ENCODE measurements around the gene CTSF.

CTSF gene

GRCh38 chr11:66561975-66562248 lies 6.5 kb downstream of the CTSF start:
- no peaks in the 10 kb centered on the region for H3K27me3 Mint-ChIP-seq
- no peaks in the 10 kb centered on the region for H3K36me3 Mint-ChIP-seq (ENCODE audit: insufficient read depth)
- no peak for DNase-seq (ENCODE audit: low spot score in 2 of 2)
- H3K27ac Mint-ChIP-seq (ENCODE audit: low read depth), result no peak overlapping the region
- no peak overlapping the region for H3K4me3 Mint-ChIP-seq
- no peaks in the 10 kb centered on the region for H3K4me1 Mint-ChIP-seq
- no peaks in the 10 kb centered on the region for H3K9me3 Mint-ChIP-seq
- ATAC-seq (replicated peaks; ENCODE audit: extremely low read depth, poor library complexity, severe bottlenecking), result no peak

DNA sequence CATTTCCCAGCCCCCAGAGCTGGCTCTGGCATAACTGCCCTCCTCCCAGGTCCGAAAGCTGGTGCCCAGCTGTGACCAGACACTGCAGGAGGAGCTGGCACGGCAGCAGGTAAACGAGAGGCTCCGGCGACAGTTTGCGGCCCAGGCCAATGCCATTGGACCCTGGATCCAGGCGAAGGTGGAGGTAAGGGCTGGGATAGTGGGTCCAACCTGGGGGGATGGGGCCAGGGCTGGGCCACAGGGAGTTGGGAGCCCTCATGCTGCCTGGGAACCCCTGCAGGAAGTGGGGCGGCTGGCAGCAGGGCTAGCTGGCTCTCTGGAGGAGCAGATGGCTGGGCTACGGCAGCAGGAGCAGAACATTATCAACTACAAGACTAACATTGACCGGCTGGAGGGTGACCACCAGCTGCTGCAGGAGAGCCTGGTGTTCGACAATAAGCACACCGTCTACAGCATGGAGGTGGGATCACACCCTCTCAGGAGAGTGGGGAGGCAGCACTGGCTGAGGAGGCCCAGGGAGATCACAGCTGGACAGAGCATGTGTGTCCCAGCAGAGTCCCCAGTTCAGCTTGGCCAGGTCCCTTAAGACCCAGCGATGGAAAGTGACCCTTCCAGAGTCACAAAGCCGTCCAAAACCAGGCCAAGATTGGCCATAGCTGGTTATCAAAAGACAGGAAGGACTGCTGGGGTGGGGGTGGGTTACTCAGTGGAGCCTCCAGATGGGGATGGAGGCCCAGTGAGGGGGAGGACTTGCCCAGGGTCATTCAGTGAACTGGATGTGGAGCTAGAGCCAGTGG lies 7.0 kb downstream of the CTSF start:
- ATAC-seq (replicated peaks; ENCODE audit: extremely low read depth, poor library complexity, severe bottlenecking) (no peak), DNase-seq (ENCODE audit: low spot score in 2 of 2) (no peak)
- H3K27me3 Mint-ChIP-seq, result no peaks in the 10 kb centered on the region
- no peak overlapping the region for H3K27ac Mint-ChIP-seq (ENCODE audit: low read depth)
- no peaks in the 10 kb centered on the region for H3K36me3 Mint-ChIP-seq (ENCODE audit: insufficient read depth)
- no peaks in the 10 kb centered on the region for H3K4me1 Mint-ChIP-seq
- no peaks in the 10 kb centered on the region for H3K9me3 Mint-ChIP-seq
- no peak overlapping the region for H3K4me3 Mint-ChIP-seq

- Mint-ChIP-seq H3K27ac (ENCODE audit: low read depth) (no peak overlapping the region), H3K9me3 (no peaks in the 10 kb centered on the region), H3K4me3 (no peak overlapping the region), H3K36me3 (ENCODE audit: insufficient read depth) (no peaks in the 10 kb centered on the region), H3K27me3 (no peaks in the 10 kb centered on the region), H3K4me1 (no peaks in the 10 kb centered on the region)
- no peak for DNase-seq (ENCODE audit: low spot score in 2 of 2)
- no peak for ATAC-seq (replicated peaks; ENCODE audit: extremely low read depth, poor library complexity, severe bottlenecking)
Measured at GRCh38 chr11:66559866-66560676, 8.3 kb downstream of the CTSF start.

- Mint-ChIP-seq H3K4me1 (no peaks in the 10 kb centered on the region), H3K27ac (ENCODE audit: low read depth) (no peak overlapping the region), H3K9me3 (no peaks in the 10 kb centered on the region), H3K36me3 (ENCODE audit: insufficient read depth) (no peaks in the 10 kb centered on the region), H3K27me3 (no peaks in the 10 kb centered on the region), H3K4me3 (no peak overlapping the region)
- DNase-seq (ENCODE audit: low spot score in 2 of 2) (no peak), ATAC-seq (replicated peaks; ENCODE audit: extremely low read depth, poor library complexity, severe bottlenecking) (no peak)
Measured at GRCh38 chr11:66559142-66559865, 9.1 kb downstream of the CTSF start.

DNA sequence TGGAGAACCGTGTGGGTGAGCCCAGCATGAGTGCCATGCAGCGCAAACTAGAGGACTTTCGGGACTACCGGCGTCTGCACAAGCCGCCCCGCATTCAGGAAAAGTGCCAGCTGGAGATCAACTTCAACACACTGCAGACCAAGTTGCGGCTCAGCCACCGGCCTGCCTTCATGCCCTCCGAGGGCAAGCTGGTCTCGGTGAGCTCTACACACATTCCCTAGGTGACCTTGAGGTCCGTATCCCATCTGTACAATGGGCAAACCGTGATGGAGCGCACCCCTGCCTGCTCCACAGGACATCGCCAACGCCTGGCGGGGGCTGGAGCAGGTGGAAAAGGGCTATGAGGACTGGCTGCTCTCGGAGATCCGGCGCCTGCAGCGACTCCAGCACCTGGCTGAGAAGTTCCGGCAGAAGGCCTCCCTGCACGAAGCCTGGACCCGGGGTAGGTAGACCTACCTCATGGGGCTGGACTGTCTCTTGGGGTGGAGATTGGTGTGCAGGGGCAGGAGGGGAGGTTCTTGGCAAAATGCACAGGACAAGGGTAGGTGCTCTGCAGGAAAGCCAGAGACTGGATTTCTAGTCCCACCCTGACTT lies 10.6 kb downstream of the CTSF start:
- no peaks in the 10 kb centered on the region for H3K9me3 Mint-ChIP-seq
- no peak overlapping the region for H3K4me3 Mint-ChIP-seq
- H3K36me3 Mint-ChIP-seq (ENCODE audit: insufficient read depth), result no peaks in the 10 kb centered on the region
- H3K27me3 Mint-ChIP-seq, result no peaks in the 10 kb centered on the region
- H3K27ac Mint-ChIP-seq (ENCODE audit: low read depth), result no peak overlapping the region
- DNase-seq (ENCODE audit: low spot score in 2 of 2) (no peak), ATAC-seq (replicated peaks; ENCODE audit: extremely low read depth, poor library complexity, severe bottlenecking) (no peak)
- H3K4me1 Mint-ChIP-seq, result no peaks in the 10 kb centered on the region

GRCh38 chr11:66556086-66556485 lies 12.3 kb downstream of the CTSF start:
- Mint-ChIP-seq H3K4me3 (no peak overlapping the region), H3K36me3 (ENCODE audit: insufficient read depth) (no peaks in the 10 kb centered on the region), H3K27me3 (no peaks in the 10 kb centered on the region), H3K27ac (ENCODE audit: low read depth) (no peak overlapping the region), H3K4me1 (no peaks in the 10 kb centered on the region), H3K9me3 (no peaks in the 10 kb centered on the region)
- ATAC-seq (replicated peaks; ENCODE audit: extremely low read depth, poor library complexity, severe bottlenecking) (no peak), DNase-seq (ENCODE audit: low spot score in 2 of 2) (no peak)

GRCh38 chr11:66555416-66555815 lies 13.0 kb downstream of the CTSF start:
- no peaks in the 10 kb centered on the region for H3K36me3 Mint-ChIP-seq (ENCODE audit: insufficient read depth)
- H3K4me3 Mint-ChIP-seq, result no peak overlapping the region
- ATAC-seq (replicated peaks; ENCODE audit: extremely low read depth, poor library complexity, severe bottlenecking) (no peak), DNase-seq (ENCODE audit: low spot score in 2 of 2) (no peak)
- no peaks in the 10 kb centered on the region for H3K9me3 Mint-ChIP-seq
- no peaks in the 10 kb centered on the region for H3K27me3 Mint-ChIP-seq
- no peak overlapping the region for H3K27ac Mint-ChIP-seq (ENCODE audit: low read depth)
- no peaks in the 10 kb centered on the region for H3K4me1 Mint-ChIP-seq

- Mint-ChIP-seq H3K36me3 (ENCODE audit: insufficient read depth) (no peaks in the 10 kb centered on the region), H3K4me3 (no peak overlapping the region), H3K4me1 (no peaks in the 10 kb centered on the region), H3K27me3 (no peaks in the 10 kb centered on the region), H3K9me3 (no peaks in the 10 kb centered on the region), H3K27ac (ENCODE audit: low read depth) (no peak overlapping the region)
- DNase-seq (ENCODE audit: low spot score in 2 of 2), result no peak
- no peak for ATAC-seq (replicated peaks; ENCODE audit: extremely low read depth, poor library complexity, severe bottlenecking)
Measured at GRCh38 chr11:66554602-66555001, 13.8 kb downstream of the CTSF start.

- no peak for ATAC-seq (replicated peaks; ENCODE audit: extremely low read depth, poor library complexity, severe bottlenecking)
- H3K4me3 Mint-ChIP-seq, result no peak overlapping the region
- no peak overlapping the region for H3K27ac Mint-ChIP-seq (ENCODE audit: low read depth)
- no peaks in the 10 kb centered on the region for H3K27me3 Mint-ChIP-seq
- no peak for DNase-seq (ENCODE audit: low spot score in 2 of 2)
- peaks cover under 1% of the 10 kb centered on the region for H3K36me3 Mint-ChIP-seq (ENCODE audit: insufficient read depth)
- H3K9me3 Mint-ChIP-seq, result no peaks in the 10 kb centered on the region
- no peaks in the 10 kb centered on the region for H3K4me1 Mint-ChIP-seq
Measured at GRCh38 chr11:66550887-66551286, 17.5 kb downstream of the CTSF start.

DNA sequence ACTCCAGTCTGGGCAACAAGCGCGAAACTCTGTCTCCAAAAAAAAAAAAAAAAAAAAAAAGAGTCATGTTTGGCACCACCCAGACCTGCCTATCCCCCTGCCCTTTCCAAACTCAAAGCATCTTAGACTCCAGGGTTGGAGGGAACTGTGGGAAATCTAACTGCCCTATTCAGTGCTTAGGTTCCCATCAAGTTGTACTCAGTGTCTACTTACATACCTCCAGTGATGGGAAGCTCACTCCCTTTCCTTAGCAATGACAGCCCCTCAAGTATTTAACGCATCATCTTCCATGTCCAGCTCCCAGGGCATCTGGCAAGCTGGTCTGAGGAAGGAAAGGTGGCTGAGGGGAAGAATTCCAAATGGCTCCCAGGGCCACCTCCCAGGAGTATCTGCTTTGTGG lies 18.7 kb downstream of the CTSF start:
- Mint-ChIP-seq H3K4me1 (peaks cover 7% of the 10 kb centered on the region), H3K9me3 (no peaks in the 10 kb centered on the region), H3K36me3 (ENCODE audit: insufficient read depth) (peaks cover 1% of the 10 kb centered on the region), H3K27me3 (no peaks in the 10 kb centered on the region), H3K4me3 (no peak overlapping the region), H3K27ac (ENCODE audit: low read depth) (no peak overlapping the region)
- no peak for ATAC-seq (replicated peaks; ENCODE audit: extremely low read depth, poor library complexity, severe bottlenecking)
- no peak for DNase-seq (ENCODE audit: low spot score in 2 of 2)

- DNase-seq (ENCODE audit: low spot score in 2 of 2) (no peak), ATAC-seq (replicated peaks; ENCODE audit: extremely low read depth, poor library complexity, severe bottlenecking) (no peak)
- Mint-ChIP-seq H3K4me1 (peaks cover 13% of the 10 kb centered on the region), H3K9me3 (no peaks in the 10 kb centered on the region), H3K27me3 (no peaks in the 10 kb centered on the region), H3K36me3 (ENCODE audit: insufficient read depth) (peaks cover 1% of the 10 kb centered on the region), H3K27ac (ENCODE audit: low read depth) (no peak overlapping the region), H3K4me3 (peak overlapping the region; percentile 8)
Measured at GRCh38 chr11:66548774-66549630, 19.4 kb downstream of the CTSF start.

DNA sequence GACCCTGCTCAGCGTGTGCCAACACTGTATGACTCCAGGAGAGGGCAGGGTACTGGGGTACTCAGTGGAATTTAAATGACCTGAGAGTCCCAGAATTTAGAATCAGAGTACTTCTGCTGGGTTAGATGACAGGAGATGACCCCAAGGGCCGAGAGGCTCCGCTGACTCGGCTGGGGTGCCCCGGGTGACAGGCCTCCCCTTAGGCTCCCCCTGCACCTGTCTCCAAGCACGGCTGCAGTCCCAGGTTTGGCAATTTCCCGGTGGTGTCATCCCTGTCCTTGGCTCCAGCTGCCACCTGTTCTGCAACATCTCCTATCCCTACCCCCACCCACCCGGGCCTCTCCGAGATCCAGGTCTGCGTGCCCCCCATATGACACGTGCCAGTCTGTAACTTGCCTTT lies 20.4 kb downstream of the CTSF start:
- DNase-seq (ENCODE audit: low spot score in 2 of 2) (no peak), ATAC-seq (replicated peaks; ENCODE audit: extremely low read depth, poor library complexity, severe bottlenecking) (no peak)
- Mint-ChIP-seq H3K36me3 (ENCODE audit: insufficient read depth) (peaks cover 1% of the 10 kb centered on the region), H3K27me3 (no peaks in the 10 kb centered on the region), H3K4me3 (no peak overlapping the region), H3K27ac (ENCODE audit: low read depth) (no peak overlapping the region), H3K4me1 (peaks cover 23% of the 10 kb centered on the region), H3K9me3 (no peaks in the 10 kb centered on the region)

Measured in central memory CD8-positive, alpha-beta T cell (primary cell).